ENCODE measurements around the gene ELOA. TPM values are rescaled to one million over a fixed set of nuclear protein-coding genes. Genes with fewer than 3 reads are reported as not detected.
A peak's percentile ranks its signal among the peaks of the same experiment; 100 is the strongest.

The ELOA gene
- total and polyA plus RNA-seq, 9 of the 15 experiments (the other 6 are each of a cell fraction or from before 2014, with no cell fraction given): 31.9 to 98.6 (median 61.3) TPM

DNA sequence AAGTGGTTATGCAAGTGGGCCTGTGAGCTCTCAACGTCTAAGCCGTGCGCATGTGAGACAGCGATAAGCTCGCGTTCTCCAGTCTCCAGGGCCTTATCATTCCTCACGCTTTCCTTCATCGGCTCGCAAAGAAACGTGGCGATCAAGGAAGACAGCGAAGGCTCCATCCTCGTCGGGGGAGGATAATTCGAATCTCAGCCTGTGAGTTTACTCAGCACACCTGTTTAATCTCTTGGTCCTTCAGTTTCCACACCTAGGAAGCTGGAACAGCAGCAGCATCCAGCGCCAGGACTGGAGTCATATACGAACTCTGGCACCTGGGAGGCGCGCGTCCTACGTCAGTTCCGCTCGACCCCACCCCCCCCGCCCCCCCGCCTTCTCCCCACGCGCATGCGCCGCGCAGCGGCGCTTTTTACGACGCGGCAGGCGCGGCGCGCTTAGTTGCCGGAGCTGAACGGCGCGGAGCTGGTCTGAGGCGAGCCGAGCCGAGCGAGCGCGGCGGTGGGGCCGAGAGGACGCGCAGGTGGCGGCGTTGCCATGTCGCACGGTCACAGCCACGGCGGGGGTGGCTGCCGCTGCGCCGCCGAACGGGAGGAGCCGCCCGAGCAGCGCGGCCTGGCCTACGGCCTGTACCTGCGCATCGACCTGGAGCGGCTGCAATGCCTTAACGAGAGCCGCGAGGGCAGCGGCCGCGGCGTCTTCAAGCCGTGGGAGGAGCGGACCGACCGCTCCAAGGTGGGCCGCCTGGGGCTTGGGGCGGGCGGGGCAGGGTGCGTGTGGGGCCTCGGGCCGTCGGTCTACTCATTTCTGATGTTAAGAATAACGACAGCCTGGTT, 34.9 kb downstream of the ELOA start, which contains the start of gene PITHD1 (continued):
- TF ChIP-seq HDAC2 (IDR thresholded peaks at IDR 0.05): peak; percentile 92; the same call in 1 of the 2 replicates
- no peak for TF ChIP-seq SMARCA5 (IDR thresholded peaks at IDR 0.05)
- no peak for TF ChIP-seq ZC3H8 (IDR thresholded peaks at IDR 0.05)
- TF ChIP-seq GATAD2B (IDR thresholded peaks at IDR 0.05; ENCODE audit: borderline replicate concordance): peak; percentile 60; the same call in 1 of the 2 replicates
- TF ChIP-seq ZBTB17 (CRISPR knock-in tag; IDR thresholded peaks at IDR 0.05): peak; percentile 88
- TF ChIP-seq ETV1 (tag; conservative IDR thresholded peaks at IDR 0.05; ENCODE audit: low read depth): peak; percentile 81
- TF ChIP-seq, protein P1, sequence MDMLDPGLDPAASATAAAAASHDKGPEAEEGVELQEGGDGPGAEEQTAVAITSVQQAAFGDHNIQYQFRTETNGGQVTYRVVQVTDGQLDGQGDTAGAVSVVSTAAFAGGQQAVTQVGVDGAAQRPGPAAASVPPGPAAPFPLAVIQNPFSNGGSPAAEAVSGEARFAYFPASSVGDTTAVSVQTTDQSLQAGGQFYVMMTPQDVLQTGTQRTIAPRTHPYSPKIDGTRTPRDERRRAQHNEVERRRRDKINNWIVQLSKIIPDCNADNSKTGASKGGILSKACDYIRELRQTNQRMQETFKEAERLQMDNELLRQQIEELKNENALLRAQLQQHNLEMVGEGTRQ (CRISPR knock-in tag; IDR thresholded peaks at IDR 0.05): no peak
- TF ChIP-seq NFXL1 (CRISPR knock-in tag; IDR thresholded peaks at IDR 0.05): no peak
- TF ChIP-seq NR4A1 (CRISPR knock-in tag; IDR thresholded peaks at IDR 0.05): no peak
- TF ChIP-seq NR4A1 (tag; IDR thresholded peaks at IDR 0.05): peak; percentile 75; the same call in 1 of the 2 replicates
- peak; percentile 83 for TF ChIP-seq ATF1 (CRISPR knock-in tag; IDR thresholded peaks at IDR 0.05)
- TF ChIP-seq ATF1 (tag; IDR thresholded peaks at IDR 0.05): peak; percentile 97
- no peak for TF ChIP-seq HIVEP1 (CRISPR knock-in tag; IDR thresholded peaks at IDR 0.05)
- 0 out of 2 replicates have a peak, but pooled peaks have one; percentile 36 for TF ChIP-seq HLTF (IDR thresholded peaks at IDR 0.05)
- TF ChIP-seq, protein P2, sequence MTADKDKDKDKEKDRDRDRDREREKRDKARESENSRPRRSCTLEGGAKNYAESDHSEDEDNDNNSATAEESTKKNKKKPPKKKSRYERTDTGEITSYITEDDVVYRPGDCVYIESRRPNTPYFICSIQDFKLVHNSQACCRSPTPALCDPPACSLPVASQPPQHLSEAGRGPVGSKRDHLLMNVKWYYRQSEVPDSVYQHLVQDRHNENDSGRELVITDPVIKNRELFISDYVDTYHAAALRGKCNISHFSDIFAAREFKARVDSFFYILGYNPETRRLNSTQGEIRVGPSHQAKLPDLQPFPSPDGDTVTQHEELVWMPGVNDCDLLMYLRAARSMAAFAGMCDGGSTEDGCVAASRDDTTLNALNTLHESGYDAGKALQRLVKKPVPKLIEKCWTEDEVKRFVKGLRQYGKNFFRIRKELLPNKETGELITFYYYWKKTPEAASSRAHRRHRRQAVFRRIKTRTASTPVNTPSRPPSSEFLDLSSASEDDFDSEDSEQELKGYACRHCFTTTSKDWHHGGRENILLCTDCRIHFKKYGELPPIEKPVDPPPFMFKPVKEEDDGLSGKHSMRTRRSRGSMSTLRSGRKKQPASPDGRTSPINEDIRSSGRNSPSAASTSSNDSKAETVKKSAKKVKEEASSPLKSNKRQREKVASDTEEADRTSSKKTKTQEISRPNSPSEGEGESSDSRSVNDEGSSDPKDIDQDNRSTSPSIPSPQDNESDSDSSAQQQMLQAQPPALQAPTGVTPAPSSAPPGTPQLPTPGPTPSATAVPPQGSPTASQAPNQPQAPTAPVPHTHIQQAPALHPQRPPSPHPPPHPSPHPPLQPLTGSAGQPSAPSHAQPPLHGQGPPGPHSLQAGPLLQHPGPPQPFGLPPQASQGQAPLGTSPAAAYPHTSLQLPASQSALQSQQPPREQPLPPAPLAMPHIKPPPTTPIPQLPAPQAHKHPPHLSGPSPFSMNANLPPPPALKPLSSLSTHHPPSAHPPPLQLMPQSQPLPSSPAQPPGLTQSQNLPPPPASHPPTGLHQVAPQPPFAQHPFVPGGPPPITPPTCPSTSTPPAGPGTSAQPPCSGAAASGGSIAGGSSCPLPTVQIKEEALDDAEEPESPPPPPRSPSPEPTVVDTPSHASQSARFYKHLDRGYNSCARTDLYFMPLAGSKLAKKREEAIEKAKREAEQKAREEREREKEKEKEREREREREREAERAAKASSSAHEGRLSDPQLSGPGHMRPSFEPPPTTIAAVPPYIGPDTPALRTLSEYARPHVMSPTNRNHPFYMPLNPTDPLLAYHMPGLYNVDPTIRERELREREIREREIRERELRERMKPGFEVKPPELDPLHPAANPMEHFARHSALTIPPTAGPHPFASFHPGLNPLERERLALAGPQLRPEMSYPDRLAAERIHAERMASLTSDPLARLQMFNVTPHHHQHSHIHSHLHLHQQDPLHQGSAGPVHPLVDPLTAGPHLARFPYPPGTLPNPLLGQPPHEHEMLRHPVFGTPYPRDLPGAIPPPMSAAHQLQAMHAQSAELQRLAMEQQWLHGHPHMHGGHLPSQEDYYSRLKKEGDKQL (CRISPR knock-in tag; IDR thresholded peaks at IDR 0.05; ENCODE audit: borderline replicate concordance): no peak
- TF ChIP-seq, protein P3, sequence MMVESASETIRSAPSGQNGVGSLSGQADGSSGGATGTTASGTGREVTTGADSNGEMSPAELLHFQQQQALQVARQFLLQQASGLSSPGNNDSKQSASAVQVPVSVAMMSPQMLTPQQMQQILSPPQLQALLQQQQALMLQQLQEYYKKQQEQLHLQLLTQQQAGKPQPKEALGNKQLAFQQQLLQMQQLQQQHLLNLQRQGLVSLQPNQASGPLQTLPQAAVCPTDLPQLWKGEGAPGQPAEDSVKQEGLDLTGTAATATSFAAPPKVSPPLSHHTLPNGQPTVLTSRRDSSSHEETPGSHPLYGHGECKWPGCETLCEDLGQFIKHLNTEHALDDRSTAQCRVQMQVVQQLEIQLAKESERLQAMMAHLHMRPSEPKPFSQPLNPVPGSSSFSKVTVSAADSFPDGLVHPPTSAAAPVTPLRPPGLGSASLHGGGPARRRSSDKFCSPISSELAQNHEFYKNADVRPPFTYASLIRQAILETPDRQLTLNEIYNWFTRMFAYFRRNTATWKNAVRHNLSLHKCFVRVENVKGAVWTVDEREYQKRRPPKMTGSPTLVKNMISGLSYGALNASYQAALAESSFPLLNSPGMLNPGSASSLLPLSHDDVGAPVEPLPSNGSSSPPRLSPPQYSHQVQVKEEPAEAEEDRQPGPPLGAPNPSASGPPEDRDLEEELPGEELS (CRISPR knock-in tag; IDR thresholded peaks at IDR 0.05; ENCODE audit: borderline replicate concordance): peak; percentile 40; the same call in 1 of the 2 replicates
- TF ChIP-seq ZNF232 (CRISPR knock-in tag; IDR thresholded peaks at IDR 0.05): no peak
- TF ChIP-seq MAFK (IDR thresholded peaks at IDR 0.05; ENCODE audit: low read length): no peak
- no peak; the same call in 1 of the 2 replicates for TF ChIP-seq NR1H2 (CRISPR knock-in tag; IDR thresholded peaks at IDR 0.05)
- TF ChIP-seq ZNF217 (CRISPR knock-in tag; IDR thresholded peaks at IDR 0.05): no peak
- TF ChIP-seq TRIM28 (IDR thresholded peaks at IDR 0.05): 0 out of 2 replicates have a peak, but pooled peaks have one; percentile 8
- TF ChIP-seq TCFL5 (CRISPR knock-in tag; conservative IDR thresholded peaks at IDR 0.05): no peak

All from K562 (cell line).